B cell (primary cell): ENCODE measurements around the gene PLAAT4.

Source experiments
- EZH2 ChIP-seq: IDR thresholded peaks from 2 replicates; pipeline ENCODE4 v1.6.1; 2012; ENCODE audit warnings: borderline replicate concordance, low read depth, mild to moderate bottlenecking, moderate library complexity, low read length; ENCODE audit not compliant: insufficient read depth, poor library complexity, severe bottlenecking
- TF ChIP-seq, protein P1 (sequence below): fragments of 200-600 bp; IDR thresholded peaks from one replicate; pipeline ENCODE4 v1.8.0; 2022; ENCODE audit warnings: antibody characterized with exemption, mild to moderate bottlenecking

DNA sequence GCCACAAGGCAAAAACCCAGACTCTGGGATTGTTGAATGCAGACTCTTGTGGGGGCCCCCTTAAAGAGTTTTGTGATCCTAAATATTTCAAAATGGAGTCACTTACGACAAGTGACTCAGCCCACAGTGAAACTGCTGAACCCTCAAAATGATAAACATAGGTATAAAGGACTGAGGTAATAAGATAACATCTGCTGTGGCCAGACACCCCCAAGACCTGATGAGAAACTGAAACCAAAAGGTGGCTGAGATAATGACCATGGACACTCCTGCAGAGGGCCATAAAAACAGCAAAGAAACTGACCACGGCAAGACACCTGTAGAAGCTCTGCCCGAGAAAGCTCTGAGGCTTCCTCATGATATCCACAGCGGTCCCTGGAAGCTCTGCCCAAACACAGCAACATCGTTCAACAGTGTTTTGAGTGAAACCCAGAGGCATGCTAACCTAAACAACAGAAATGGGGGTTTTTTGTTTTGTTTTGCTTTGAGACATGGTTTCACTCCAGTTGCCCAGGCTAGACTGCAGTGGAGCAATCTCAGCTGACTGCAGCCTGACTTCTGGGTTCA lies 1.6 kb upstream of the PLAAT4 start:
- TF ChIP-seq EZH2 = no peak
- TF ChIP-seq, protein P1, sequence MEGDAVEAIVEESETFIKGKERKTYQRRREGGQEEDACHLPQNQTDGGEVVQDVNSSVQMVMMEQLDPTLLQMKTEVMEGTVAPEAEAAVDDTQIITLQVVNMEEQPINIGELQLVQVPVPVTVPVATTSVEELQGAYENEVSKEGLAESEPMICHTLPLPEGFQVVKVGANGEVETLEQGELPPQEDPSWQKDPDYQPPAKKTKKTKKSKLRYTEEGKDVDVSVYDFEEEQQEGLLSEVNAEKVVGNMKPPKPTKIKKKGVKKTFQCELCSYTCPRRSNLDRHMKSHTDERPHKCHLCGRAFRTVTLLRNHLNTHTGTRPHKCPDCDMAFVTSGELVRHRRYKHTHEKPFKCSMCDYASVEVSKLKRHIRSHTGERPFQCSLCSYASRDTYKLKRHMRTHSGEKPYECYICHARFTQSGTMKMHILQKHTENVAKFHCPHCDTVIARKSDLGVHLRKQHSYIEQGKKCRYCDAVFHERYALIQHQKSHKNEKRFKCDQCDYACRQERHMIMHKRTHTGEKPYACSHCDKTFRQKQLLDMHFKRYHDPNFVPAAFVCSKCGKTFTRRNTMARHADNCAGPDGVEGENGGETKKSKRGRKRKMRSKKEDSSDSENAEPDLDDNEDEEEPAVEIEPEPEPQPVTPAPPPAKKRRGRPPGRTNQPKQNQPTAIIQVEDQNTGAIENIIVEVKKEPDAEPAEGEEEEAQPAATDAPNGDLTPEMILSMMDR = no peak
